Osteoblast (primary cell): Measurements from ENCODE around the gene CRYL1. TPM values are rescaled to one million over a fixed set of nuclear protein-coding genes. Genes with fewer than 3 reads are reported as not detected.

Experiments
- DNase-seq: peaks from one replicate; pipeline ENCODE4 v3.0.0; 2011; ENCODE audit warnings: low spot score, mixed read lengths; ENCODE audit not compliant: insufficient read length; ENCODE audit errors: missing footprints
- H2AFZ ChIP-seq: 2 replicates; pipeline ENCODE4 v1.6.0; 2011; ENCODE audit warnings: mild to moderate bottlenecking, low read length
- H3K27ac ChIP-seq: 2 replicates; pipeline ENCODE4 v1.5.1; 2011; ENCODE audit warnings: mild to moderate bottlenecking, low read depth, low read length, moderate library complexity
- H3K27me3 ChIP-seq: 2 replicates; pipeline ENCODE4 v1.6.0; 2012; ENCODE audit warnings: mild to moderate bottlenecking, control low read depth, inconsistent platforms, low read length, moderate library complexity; ENCODE audit not compliant: insufficient read depth
- H3K36me3 ChIP-seq: 2 replicates; pipeline ENCODE4 v1.5.1; 2011; ENCODE audit warnings: mild to moderate bottlenecking, low read length, control low read depth, moderate library complexity; ENCODE audit not compliant: insufficient read depth
- H3K4me1 ChIP-seq: 2 replicates; pipeline ENCODE4 v1.5.1; 2011; ENCODE audit warnings: mild to moderate bottlenecking, low read length, control low read depth, moderate library complexity; ENCODE audit not compliant: insufficient read depth
- H3K4me2 ChIP-seq: 2 replicates; pipeline ENCODE4 v1.6.0; 2011; ENCODE audit warnings: mild to moderate bottlenecking, low read length; ENCODE audit not compliant: insufficient read depth
- H3K4me3 ChIP-seq: fragments of 200-600 bp; sonication (generic); 3 replicates; pipeline ENCODE4 v1.5.1; 2012; ENCODE audit warnings: mild to moderate bottlenecking, low read length, inconsistent platforms; ENCODE audit not compliant: insufficient read depth
- H3K79me2 ChIP-seq: 2 replicates; pipeline ENCODE4 v1.6.0; 2012; ENCODE audit warnings: mild to moderate bottlenecking, low read length, control low read depth, inconsistent platforms; ENCODE audit not compliant: insufficient read depth
- H3K9me3 ChIP-seq: 2 replicates; pipeline ENCODE4 v1.5.1; 2011; ENCODE audit warnings: low read depth, low read length, control low read depth
- H4K20me1 ChIP-seq: 2 replicates; pipeline ENCODE4 v1.6.0; 2012; ENCODE audit warnings: mild to moderate bottlenecking, low read length, control low read depth; ENCODE audit not compliant: insufficient read depth
- total RNA-seq: library from RNA; depleted of rRNA; stranded (reverse); fragments of >200 nt; gene quantifications from 2 replicates; pipeline ENCODE4 v1.2.3, GENCODE V29; 2012
- TF ChIP-seq, protein P1 (sequence below): IDR thresholded peaks from 2 replicates; pipeline ENCODE4 v1.5.1; 2011; ENCODE audit warnings: mild to moderate bottlenecking, low read depth, low read length, moderate library complexity; ENCODE audit errors: extremely low read depth

The CRYL1 gene
- total RNA-seq, 1 donor: 12.7 TPM

GRCh38 chr13:20424949-20425348 lies 100.7 kb downstream of the CRYL1 start:
- H3K27ac ChIP-seq: no peak overlapping the region
- no peak overlapping the region for H2AFZ ChIP-seq
- peaks cover 22% of the 10 kb centered on the region for H3K27me3 ChIP-seq
- H4K20me1 ChIP-seq: peaks cover 6% of the 10 kb centered on the region
- no peaks in the 10 kb centered on the region for H3K79me2 ChIP-seq
- H3K4me3 ChIP-seq: no peak overlapping the region
- TF ChIP-seq, protein P1, sequence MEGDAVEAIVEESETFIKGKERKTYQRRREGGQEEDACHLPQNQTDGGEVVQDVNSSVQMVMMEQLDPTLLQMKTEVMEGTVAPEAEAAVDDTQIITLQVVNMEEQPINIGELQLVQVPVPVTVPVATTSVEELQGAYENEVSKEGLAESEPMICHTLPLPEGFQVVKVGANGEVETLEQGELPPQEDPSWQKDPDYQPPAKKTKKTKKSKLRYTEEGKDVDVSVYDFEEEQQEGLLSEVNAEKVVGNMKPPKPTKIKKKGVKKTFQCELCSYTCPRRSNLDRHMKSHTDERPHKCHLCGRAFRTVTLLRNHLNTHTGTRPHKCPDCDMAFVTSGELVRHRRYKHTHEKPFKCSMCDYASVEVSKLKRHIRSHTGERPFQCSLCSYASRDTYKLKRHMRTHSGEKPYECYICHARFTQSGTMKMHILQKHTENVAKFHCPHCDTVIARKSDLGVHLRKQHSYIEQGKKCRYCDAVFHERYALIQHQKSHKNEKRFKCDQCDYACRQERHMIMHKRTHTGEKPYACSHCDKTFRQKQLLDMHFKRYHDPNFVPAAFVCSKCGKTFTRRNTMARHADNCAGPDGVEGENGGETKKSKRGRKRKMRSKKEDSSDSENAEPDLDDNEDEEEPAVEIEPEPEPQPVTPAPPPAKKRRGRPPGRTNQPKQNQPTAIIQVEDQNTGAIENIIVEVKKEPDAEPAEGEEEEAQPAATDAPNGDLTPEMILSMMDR: no peak
- no peaks in the 10 kb centered on the region for H3K36me3 ChIP-seq
- DNase-seq: peak; percentile 27
- no peaks in the 10 kb centered on the region for H3K9me3 ChIP-seq
- H3K4me2 ChIP-seq: no peak overlapping the region
- H3K4me1 ChIP-seq: peaks cover 9% of the 10 kb centered on the region

GRCh38 chr13:20424559-20424852 lies 101.2 kb downstream of the CRYL1 start:
- H3K27me3 ChIP-seq: peaks cover 22% of the 10 kb centered on the region
- no peak overlapping the region for H3K4me2 ChIP-seq
- H2AFZ ChIP-seq: no peak overlapping the region
- no peaks in the 10 kb centered on the region for H3K79me2 ChIP-seq
- no peak overlapping the region for H3K4me3 ChIP-seq
- TF ChIP-seq, protein P1: no peak
- no peak overlapping the region for H3K27ac ChIP-seq
- peaks cover 6% of the 10 kb centered on the region for H4K20me1 ChIP-seq
- H3K4me1 ChIP-seq: peaks cover 9% of the 10 kb centered on the region
- DNase-seq: no peak
- H3K36me3 ChIP-seq: no peaks in the 10 kb centered on the region
- no peaks in the 10 kb centered on the region for H3K9me3 ChIP-seq

GRCh38 chr13:20422362-20422761 lies 103.3 kb downstream of the CRYL1 start:
- peaks cover 5% of the 10 kb centered on the region for H3K4me1 ChIP-seq
- no peak overlapping the region for H3K27ac ChIP-seq
- no peak overlapping the region for H2AFZ ChIP-seq
- TF ChIP-seq, protein P1: no peak
- no peaks in the 10 kb centered on the region for H3K79me2 ChIP-seq
- no peak overlapping the region for H3K4me3 ChIP-seq
- H3K4me2 ChIP-seq: no peak overlapping the region
- no peaks in the 10 kb centered on the region for H3K9me3 ChIP-seq
- H3K36me3 ChIP-seq: peaks cover 2% of the 10 kb centered on the region
- no peak for DNase-seq
- H4K20me1 ChIP-seq: peaks cover 6% of the 10 kb centered on the region
- H3K27me3 ChIP-seq: peaks cover 30% of the 10 kb centered on the region

GRCh38 chr13:20420938-20421337 lies 104.7 kb downstream of the CRYL1 start:
- Histone ChIP-seq H3K79me2 (no peaks in the 10 kb centered on the region), H3K4me2 (no peak overlapping the region), H3K27me3 (peaks cover 43% of the 10 kb centered on the region), H3K4me3 (no peak overlapping the region), H3K36me3 (peaks cover 2% of the 10 kb centered on the region), H4K20me1 (peaks cover 6% of the 10 kb centered on the region), H3K27ac (no peak overlapping the region), H3K9me3 (no peaks in the 10 kb centered on the region), H3K4me1 (peaks cover 5% of the 10 kb centered on the region), H2AFZ (no peak overlapping the region)
- no peak for DNase-seq
- TF ChIP-seq, protein P1: no peak
